SH-SY5Y (cell line): ENCODE results near the gene PRSS56.

Experiments used
- GATA2 ChIP-seq: IDR thresholded peaks from 2 replicates; pipeline ENCODE4 v1.6.1; 2011; ENCODE audit warnings: mild to moderate bottlenecking, low read depth, low read length
- GATA3 ChIP-seq: IDR thresholded peaks from 2 replicates; pipeline ENCODE4 v1.6.1; 2011; ENCODE audit warnings: low read depth, mild to moderate bottlenecking, low read length, moderate library complexity

DNA sequence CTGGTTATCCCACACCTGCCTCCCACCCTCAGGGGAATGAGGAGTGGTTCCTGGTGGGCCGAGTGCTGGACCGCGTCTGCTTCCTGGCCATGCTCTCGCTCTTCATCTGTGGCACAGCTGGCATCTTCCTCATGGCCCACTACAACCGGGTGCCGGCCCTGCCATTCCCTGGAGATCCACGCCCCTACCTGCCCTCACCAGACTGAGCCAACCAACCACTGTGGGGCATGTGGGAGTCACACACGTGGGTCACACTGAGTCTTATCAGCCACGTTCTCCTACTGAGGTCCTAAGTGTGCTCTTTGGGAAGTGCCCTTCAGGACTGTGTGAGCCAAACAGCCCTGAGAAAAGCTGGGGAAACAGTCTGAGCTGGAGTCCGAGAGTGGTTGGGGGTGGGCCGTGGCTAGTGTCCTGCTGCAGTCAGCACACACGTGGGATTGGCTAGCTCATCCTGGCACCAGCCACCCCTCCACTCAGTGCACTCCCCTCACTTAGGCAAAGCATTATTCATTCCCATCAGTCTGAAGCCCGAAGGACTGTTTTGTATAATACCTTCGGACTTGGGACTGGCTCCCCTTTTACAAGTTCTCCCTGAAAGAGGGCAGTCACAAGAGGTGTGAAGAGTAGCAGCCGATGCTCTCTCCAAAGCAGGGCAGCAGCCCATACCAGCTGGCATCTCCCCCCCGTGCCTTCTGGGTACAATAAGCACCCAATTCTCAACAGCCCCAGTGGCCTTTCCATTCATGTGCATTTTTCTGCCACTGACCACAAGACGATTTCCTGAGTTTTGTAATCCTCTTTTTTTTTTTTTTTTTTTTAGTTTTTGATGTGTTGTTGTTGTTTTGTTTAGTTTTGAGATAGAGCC, 25.6 kb downstream of the PRSS56 start:
- no peak for TF ChIP-seq GATA2
- no peak for TF ChIP-seq GATA3
